GM12892 (cell line): ENCODE results near the gene SOX8.

ENCODE experiments used
- POLR2A ChIP-seq: IDR thresholded peaks from 2 replicates; pipeline ENCODE4 v1.6.1; 2011; ENCODE audit warnings: low read depth, low read length, control low read depth
- TAF1 ChIP-seq: IDR thresholded peaks from 2 replicates; pipeline ENCODE4 v1.6.1; 2011; ENCODE audit warnings: low read depth, mild to moderate bottlenecking, control low read depth, low read length, borderline replicate concordance

DNA sequence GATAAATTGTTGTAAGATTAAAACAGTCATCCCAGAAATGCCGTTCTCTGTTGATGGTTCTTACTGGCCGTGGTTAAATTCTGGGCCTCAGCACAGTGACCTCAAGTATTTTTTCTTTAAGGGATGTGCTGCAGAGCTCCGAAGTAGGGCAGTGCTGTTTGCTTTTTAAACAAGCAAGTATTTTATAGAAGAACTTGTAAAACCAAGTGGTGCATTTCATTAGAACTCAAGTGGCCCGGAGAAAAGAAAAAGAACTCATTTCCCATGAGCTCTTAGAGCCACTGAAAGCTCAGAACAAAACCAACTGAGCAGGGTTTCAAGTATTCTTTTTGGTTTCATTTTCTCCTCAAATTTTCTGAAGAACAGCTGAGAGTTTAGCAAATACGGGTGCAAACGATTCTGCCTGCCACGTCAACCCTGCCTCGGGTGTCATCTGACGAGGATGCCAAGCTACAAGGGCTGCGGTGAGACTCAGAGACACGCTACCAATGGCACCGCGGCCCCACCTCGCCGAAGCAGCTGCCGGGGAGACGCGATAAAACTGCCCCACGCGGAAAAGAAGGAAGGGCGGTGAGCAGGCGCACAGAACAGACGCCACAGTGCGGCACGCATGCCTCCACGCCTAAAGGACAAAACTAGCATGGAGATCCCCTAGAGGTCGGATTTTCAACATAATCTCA lies 17.1 kb upstream of the SOX8 start:
- TF ChIP-seq POLR2A: no peak
- no peak for TF ChIP-seq TAF1
